ENCODE results near the gene TSPAN11. TPM values are rescaled to one million over a fixed set of nuclear protein-coding genes. Genes with fewer than 3 reads are reported as not detected.
"Not testable (repeated sequence)": the region's sequence is repeated elsewhere in the genome, so short reads cannot be mapped to it uniquely, and the experiment has no call there.

TSPAN11 gene
- total RNA-seq, 1 donor from 2014 or later, result 2.5 TPM

DNA sequence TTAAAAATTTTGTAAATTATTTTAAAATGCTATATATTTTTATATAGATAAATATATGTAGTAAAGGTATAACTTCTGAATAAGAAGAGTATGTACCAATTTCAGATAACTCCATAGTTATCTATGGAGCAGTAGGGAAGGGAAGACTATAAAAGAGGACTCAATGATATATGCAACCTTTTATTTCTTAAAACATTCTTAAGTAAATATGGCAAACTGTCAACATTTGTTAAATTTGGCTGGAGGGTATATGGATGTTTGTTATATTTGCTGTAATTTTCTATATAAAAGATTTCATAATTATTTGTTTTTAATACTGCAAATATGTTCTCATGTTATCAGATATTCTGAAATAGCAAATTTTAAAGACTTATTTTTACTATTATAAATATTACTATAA, 38.3 kb upstream of the TSPAN11 start:
- H3K9me3 ChIP-seq, result peaks cover 2% of the 10 kb centered on the region

DNA sequence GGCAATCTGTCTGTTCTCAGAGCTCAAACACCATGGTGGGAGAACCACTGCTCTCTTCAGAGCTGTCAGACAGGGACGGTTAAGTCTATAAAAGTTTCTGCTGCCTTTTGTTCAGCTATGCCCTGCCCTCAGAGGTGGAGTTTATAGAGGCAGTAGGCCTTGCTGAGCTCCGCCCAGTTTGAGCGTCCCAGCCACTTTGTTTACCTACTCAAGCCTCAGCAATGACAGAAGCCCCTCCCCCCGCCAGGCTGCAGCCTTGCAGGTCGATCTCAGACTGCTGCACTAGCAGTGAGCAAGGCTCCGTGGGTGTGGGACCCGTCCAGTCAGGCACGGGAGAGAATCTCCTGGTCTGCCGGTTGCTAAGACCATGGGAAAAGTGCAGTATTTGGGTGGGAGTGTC, 32.0 kb upstream of the TSPAN11 start:
- intact Hi-C loops (cut with DNase I); DNase-seq (ENCODE audit: extremely low spot score in 2 of 2); H3K27ac ChIP-seq; H3K4me3 ChIP-seq; H3K27me3 ChIP-seq; H3K9me3 ChIP-seq; H3K36me3 ChIP-seq: not testable (repeated sequence)
- peaks cover 11% of the 10 kb centered on the region for H3K4me1 ChIP-seq

More for the DNA sequence above, 38.3 kb upstream of the TSPAN11 start:
- intact Hi-C loops (cut with DNase I), result no loop called here
- H3K4me3 ChIP-seq, result no peak overlapping the region
- no peak overlapping the region for H3K27ac ChIP-seq
- H3K36me3 ChIP-seq, result no peaks in the 10 kb centered on the region
- no peak for DNase-seq (ENCODE audit: extremely low spot score in 2 of 2)
- no peaks in the 10 kb centered on the region for H3K27me3 ChIP-seq
- TF ChIP-seq POLR2AphosphoS5 (IDR thresholded peaks at IDR 0.05; ENCODE audit: insufficient read depth in 1 of 2, low read depth in 1 of 2) (no peak), POLR2A (IDR thresholded peaks at IDR 0.05) (no peak)
- TF ChIP-seq, protein P1, sequence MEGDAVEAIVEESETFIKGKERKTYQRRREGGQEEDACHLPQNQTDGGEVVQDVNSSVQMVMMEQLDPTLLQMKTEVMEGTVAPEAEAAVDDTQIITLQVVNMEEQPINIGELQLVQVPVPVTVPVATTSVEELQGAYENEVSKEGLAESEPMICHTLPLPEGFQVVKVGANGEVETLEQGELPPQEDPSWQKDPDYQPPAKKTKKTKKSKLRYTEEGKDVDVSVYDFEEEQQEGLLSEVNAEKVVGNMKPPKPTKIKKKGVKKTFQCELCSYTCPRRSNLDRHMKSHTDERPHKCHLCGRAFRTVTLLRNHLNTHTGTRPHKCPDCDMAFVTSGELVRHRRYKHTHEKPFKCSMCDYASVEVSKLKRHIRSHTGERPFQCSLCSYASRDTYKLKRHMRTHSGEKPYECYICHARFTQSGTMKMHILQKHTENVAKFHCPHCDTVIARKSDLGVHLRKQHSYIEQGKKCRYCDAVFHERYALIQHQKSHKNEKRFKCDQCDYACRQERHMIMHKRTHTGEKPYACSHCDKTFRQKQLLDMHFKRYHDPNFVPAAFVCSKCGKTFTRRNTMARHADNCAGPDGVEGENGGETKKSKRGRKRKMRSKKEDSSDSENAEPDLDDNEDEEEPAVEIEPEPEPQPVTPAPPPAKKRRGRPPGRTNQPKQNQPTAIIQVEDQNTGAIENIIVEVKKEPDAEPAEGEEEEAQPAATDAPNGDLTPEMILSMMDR (IDR thresholded peaks at IDR 0.05), result no peak
- no peaks in the 10 kb centered on the region for H3K4me1 ChIP-seq

DNA sequence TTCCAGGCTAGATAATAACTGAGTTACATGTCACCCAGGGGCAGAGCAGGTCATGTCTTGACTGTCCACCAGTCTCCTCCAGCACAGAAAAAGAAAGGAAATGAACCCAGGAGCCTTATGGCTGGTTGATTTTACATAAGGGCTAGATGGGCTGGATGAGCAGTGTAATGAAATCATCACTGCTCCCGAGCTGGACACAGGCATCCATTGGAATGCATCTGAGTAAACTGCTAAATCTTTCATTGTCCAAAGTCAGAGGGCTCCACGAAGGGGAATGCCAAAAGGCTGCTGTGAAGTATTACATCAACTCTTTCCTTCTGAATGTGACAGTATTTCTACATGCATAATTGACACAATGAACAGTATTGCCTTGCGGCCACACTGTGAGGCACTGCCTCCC, 30.1 kb upstream of the TSPAN11 start:
- H3K36me3 ChIP-seq, result no peaks in the 10 kb centered on the region
- no peak for DNase-seq (ENCODE audit: extremely low spot score in 2 of 2)
- no peak overlapping the region for H3K4me3 ChIP-seq
- H3K9me3 ChIP-seq, result no peaks in the 10 kb centered on the region
- H3K27me3 ChIP-seq, result no peaks in the 10 kb centered on the region
- TF ChIP-seq POLR2A (IDR thresholded peaks at IDR 0.05) (no peak), POLR2AphosphoS5 (IDR thresholded peaks at IDR 0.05; ENCODE audit: insufficient read depth in 1 of 2, low read depth in 1 of 2) (no peak)
- TF ChIP-seq, protein P1 (IDR thresholded peaks at IDR 0.05), result no peak
- H3K4me1 ChIP-seq, result peaks cover 11% of the 10 kb centered on the region
- no peak overlapping the region for H3K27ac ChIP-seq
- intact Hi-C loops (cut with DNase I), result no loop called here

DNA sequence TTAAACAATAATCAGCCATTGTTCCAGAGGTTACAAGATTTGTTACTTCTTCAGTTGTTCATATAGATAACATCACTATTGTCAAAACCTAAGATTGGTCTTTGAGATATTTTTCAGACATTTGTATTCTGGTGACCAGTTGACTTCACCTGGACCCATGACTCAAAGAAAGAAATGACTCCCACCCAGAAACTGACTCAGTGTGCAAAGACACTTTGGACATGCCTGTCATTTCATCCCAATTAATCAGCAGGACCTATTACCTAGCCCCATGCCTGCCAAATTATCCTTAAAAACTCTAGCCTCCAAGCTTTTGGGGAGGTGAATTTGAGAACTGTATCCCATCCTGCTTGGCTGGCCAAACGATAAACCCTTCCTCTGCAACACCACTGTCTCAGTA, 27.7 kb upstream of the TSPAN11 start:
- H3K4me1 ChIP-seq, result peaks cover 11% of the 10 kb centered on the region
- no peak overlapping the region for H3K4me3 ChIP-seq
- TF ChIP-seq, protein P1 (IDR thresholded peaks at IDR 0.05), result no peak
- intact Hi-C loops (cut with DNase I), result no loop called here
- H3K36me3 ChIP-seq, result no peaks in the 10 kb centered on the region
- no peak overlapping the region for H3K27ac ChIP-seq
- H3K27me3 ChIP-seq, result no peaks in the 10 kb centered on the region
- H3K9me3 ChIP-seq, result no peaks in the 10 kb centered on the region
- DNase-seq (ENCODE audit: extremely low spot score in 2 of 2), result no peak

DNA sequence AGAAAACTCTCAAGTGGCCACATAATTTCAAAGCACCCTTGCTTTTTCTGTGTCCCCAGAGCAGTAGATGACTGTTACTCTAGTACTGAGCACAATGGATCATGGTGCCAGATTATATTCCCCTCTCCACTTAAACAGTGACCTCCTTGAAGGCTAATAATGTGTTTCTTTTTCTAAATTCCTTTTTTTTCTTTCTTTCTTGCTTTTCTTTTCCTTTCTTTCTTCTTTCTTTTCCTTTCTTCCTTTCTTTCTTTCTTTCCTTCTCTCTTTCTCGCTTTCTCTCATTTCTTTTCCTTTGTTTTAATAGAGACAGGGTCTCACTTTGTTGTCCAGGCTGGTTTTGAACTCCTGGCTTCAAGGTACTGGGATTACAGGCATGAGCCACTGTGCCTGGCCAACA, 26.2 kb upstream of the TSPAN11 start:
- Histone ChIP-seq H3K27ac (no peak overlapping the region), H3K36me3 (no peaks in the 10 kb centered on the region), H3K27me3 (no peaks in the 10 kb centered on the region), H3K9me3 (no peaks in the 10 kb centered on the region), H3K4me1 (peaks cover 11% of the 10 kb centered on the region), H3K4me3 (no peak overlapping the region)
- intact Hi-C loops (cut with DNase I), result no loop called here
- no peak for DNase-seq (ENCODE audit: extremely low spot score in 2 of 2)
- TF ChIP-seq POLR2AphosphoS5 (IDR thresholded peaks at IDR 0.05; ENCODE audit: insufficient read depth in 1 of 2, low read depth in 1 of 2) (no peak), POLR2A (IDR thresholded peaks at IDR 0.05) (no peak)
- TF ChIP-seq, protein P1 (IDR thresholded peaks at IDR 0.05), result no peak

DNA sequence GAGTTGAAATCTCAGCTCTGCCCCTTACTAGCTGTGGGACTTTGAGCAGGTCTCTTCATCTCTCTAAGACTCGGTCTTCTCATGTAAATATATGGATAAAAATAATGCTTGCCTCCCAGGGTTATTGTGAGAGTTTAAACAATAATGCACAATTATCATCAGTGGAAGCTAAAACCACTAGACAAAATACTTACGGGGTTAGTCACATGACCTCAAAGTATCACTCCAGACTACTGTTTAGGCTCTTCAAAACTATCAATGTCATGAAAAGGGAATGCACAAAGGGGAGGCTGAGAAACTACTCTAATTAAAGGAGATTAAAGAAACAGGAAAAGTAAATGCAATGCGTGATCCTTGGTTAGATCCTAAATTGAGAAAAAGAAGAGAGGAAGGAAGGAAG, 24.5 kb upstream of the TSPAN11 start:
- Histone ChIP-seq H3K27me3 (no peaks in the 10 kb centered on the region), H3K36me3 (no peaks in the 10 kb centered on the region), H3K27ac (no peak overlapping the region), H3K4me3 (no peak overlapping the region), H3K4me1 (peaks cover under 1% of the 10 kb centered on the region), H3K9me3 (no peaks in the 10 kb centered on the region)
- TF ChIP-seq, protein P1 (IDR thresholded peaks at IDR 0.05), result no peak
- TF ChIP-seq POLR2AphosphoS5 (IDR thresholded peaks at IDR 0.05; ENCODE audit: insufficient read depth in 1 of 2, low read depth in 1 of 2) (no peak), POLR2A (IDR thresholded peaks at IDR 0.05) (no peak)
- no peak for DNase-seq (ENCODE audit: extremely low spot score in 2 of 2)
- intact Hi-C loops (cut with DNase I), result no loop called here
